Measurements from ENCODE around the gene CATSPER3. TPM values are rescaled to one million over a fixed set of nuclear protein-coding genes. Genes with fewer than 3 reads are reported as not detected.

CATSPER3 gene
- 1.1 TPM in 1 of 2 replicates, not detected in the other for total RNA-seq (2014; rRNA removed; shearing (Covaris generic); ENCODE audit: low replicate concordance)

- no peak for DNase-seq (ENCODE audit: low read depth)
- in situ Hi-C loops (cut with HindIII; ENCODE audit: low pct_unique_long_range_greater_than_20kb, low sequenced_read_pairs) = no loop called here
Observed at GRCh38 chr5:134967607-134968006, at the start of gene CATSPER3. TSS of gene CATSPER3 (plus strand) at chr5:134967907. CDS start at chr5:134967992, 85 bp downstream.

- no peak for DNase-seq (ENCODE audit: low read depth)
- in situ Hi-C loops (cut with HindIII; ENCODE audit: low pct_unique_long_range_greater_than_20kb, low sequenced_read_pairs) = no loop called here
Observed at GRCh38 chr5:134918861-134919260, 48.8 kb upstream of the CATSPER3 start.

GRCh38 chr5:134920848-134921575 lies 46.7 kb upstream of the CATSPER3 start:
- in situ Hi-C loops (cut with HindIII; ENCODE audit: low pct_unique_long_range_greater_than_20kb, low sequenced_read_pairs) = no loop called here
- no peak for DNase-seq (ENCODE audit: low read depth)

- no peak for DNase-seq (ENCODE audit: low read depth)
- in situ Hi-C loops (cut with HindIII; ENCODE audit: low pct_unique_long_range_greater_than_20kb, low sequenced_read_pairs) = no loop called here
Observed at GRCh38 chr5:134932508-134932907, 35.2 kb upstream of the CATSPER3 start.

- in situ Hi-C loops (cut with HindIII; ENCODE audit: low pct_unique_long_range_greater_than_20kb, low sequenced_read_pairs) = no loop called here
- DNase-seq (ENCODE audit: low read depth) = no peak
Observed at GRCh38 chr5:134934202-134934601, 33.5 kb upstream of the CATSPER3 start.

GRCh38 chr5:134935711-134936602 lies 31.8 kb upstream of the CATSPER3 start:
- DNase-seq (ENCODE audit: low read depth) = peak; percentile 58

GRCh38 chr5:134937526-134937925 lies 30.2 kb upstream of the CATSPER3 start:
- in situ Hi-C loops (cut with HindIII; ENCODE audit: low pct_unique_long_range_greater_than_20kb, low sequenced_read_pairs) = no loop called here
- DNase-seq (ENCODE audit: low read depth) = no peak

More at GRCh38 chr5:134935711-134936602, 31.8 kb upstream of the CATSPER3 start:
- in situ Hi-C loops (cut with HindIII; ENCODE audit: low pct_unique_long_range_greater_than_20kb, low sequenced_read_pairs) = no loop called here

GRCh38 chr5:134938030-134938429 lies 29.7 kb upstream of the CATSPER3 start:
- in situ Hi-C loops (cut with HindIII; ENCODE audit: low pct_unique_long_range_greater_than_20kb, low sequenced_read_pairs) = no loop called here
- DNase-seq (ENCODE audit: low read depth) = no peak

- no peak for DNase-seq (ENCODE audit: low read depth)
- in situ Hi-C loops (cut with HindIII; ENCODE audit: low pct_unique_long_range_greater_than_20kb, low sequenced_read_pairs) = no loop called here
Observed at GRCh38 chr5:134939500-134939899, 28.2 kb upstream of the CATSPER3 start.

- no peak for DNase-seq (ENCODE audit: low read depth)
- in situ Hi-C loops (cut with HindIII; ENCODE audit: low pct_unique_long_range_greater_than_20kb, low sequenced_read_pairs) = no loop called here
Observed at GRCh38 chr5:134943547-134943946, 24.2 kb upstream of the CATSPER3 start.

GRCh38 chr5:134944630-134945029 lies 23.1 kb upstream of the CATSPER3 start:
- in situ Hi-C loops (cut with HindIII; ENCODE audit: low pct_unique_long_range_greater_than_20kb, low sequenced_read_pairs) = no loop called here
- DNase-seq (ENCODE audit: low read depth) = no peak

GRCh38 chr5:134945041-134945440 lies 22.7 kb upstream of the CATSPER3 start:
- in situ Hi-C loops (cut with HindIII; ENCODE audit: low pct_unique_long_range_greater_than_20kb, low sequenced_read_pairs) = no loop called here
- DNase-seq (ENCODE audit: low read depth) = no peak

GRCh38 chr5:134948911-134949310 lies 18.8 kb upstream of the CATSPER3 start:
- in situ Hi-C loops (cut with HindIII; ENCODE audit: low pct_unique_long_range_greater_than_20kb, low sequenced_read_pairs) = no loop called here
- no peak for DNase-seq (ENCODE audit: low read depth)

- no peak for DNase-seq (ENCODE audit: low read depth)
- in situ Hi-C loops (cut with HindIII; ENCODE audit: low pct_unique_long_range_greater_than_20kb, low sequenced_read_pairs) = no loop called here
Observed at GRCh38 chr5:134949316-134949715, 18.4 kb upstream of the CATSPER3 start.

- in situ Hi-C loops (cut with HindIII; ENCODE audit: low pct_unique_long_range_greater_than_20kb, low sequenced_read_pairs) = no loop called here
- no peak for DNase-seq (ENCODE audit: low read depth)
Observed at GRCh38 chr5:134957920-134958608, 9.6 kb upstream of the CATSPER3 start.

- in situ Hi-C loops (cut with HindIII; ENCODE audit: low pct_unique_long_range_greater_than_20kb, low sequenced_read_pairs) = no loop called here
- no peak for DNase-seq (ENCODE audit: low read depth)
Observed at GRCh38 chr5:134958755-134959154, 9.0 kb upstream of the CATSPER3 start.

- in situ Hi-C loops (cut with HindIII; ENCODE audit: low pct_unique_long_range_greater_than_20kb, low sequenced_read_pairs) = no loop called here
Observed at GRCh38 chr5:134963098-134963497, 4.6 kb upstream of the CATSPER3 start.

GRCh38 chr5:134964359-134965270 lies 3.1 kb upstream of the CATSPER3 start:
- no peak for DNase-seq (ENCODE audit: low read depth)
- in situ Hi-C loops (cut with HindIII; ENCODE audit: low pct_unique_long_range_greater_than_20kb, low sequenced_read_pairs) = no loop called here

More at GRCh38 chr5:134963098-134963497, 4.6 kb upstream of the CATSPER3 start:
- DNase-seq (ENCODE audit: low read depth) = no peak

Measured in Caki2 (cell line).